Type B pancreatic cell (in vitro differentiated cells): Measurements from ENCODE around the gene TENM3. TPM values are rescaled to one million over a fixed set of nuclear protein-coding genes. Genes with fewer than 3 reads are reported as not detected.

Experiments used
- DNase-seq: peaks from one replicate; pipeline ENCODE4 v3.0.0; 2021; ENCODE audit warnings: mixed read lengths; ENCODE audit not compliant: unreplicated experiment; ENCODE audit errors: extremely low spot score
- H3K27ac Mint-ChIP-seq: 2 replicates; pipeline ENCODE4 v1.8.0; 2021; ENCODE audit warnings: mild to moderate bottlenecking, mixed read lengths
- H3K27me3 Mint-ChIP-seq: 2 replicates; pipeline ENCODE4 v1.8.0; 2021; ENCODE audit warnings: mixed read lengths
- H3K36me3 Mint-ChIP-seq: 2 replicates; pipeline ENCODE4 v1.8.0; 2021; ENCODE audit warnings: mixed read lengths
- H3K4me1 Mint-ChIP-seq: one replicate; pipeline ENCODE4 v1.8.0; 2021; ENCODE audit warnings: mixed read lengths; ENCODE audit not compliant: unreplicated experiment
- H3K4me3 Mint-ChIP-seq: 2 replicates; pipeline ENCODE4 v1.8.0; 2021; ENCODE audit warnings: mild to moderate bottlenecking, mixed read lengths
- H3K9me3 Mint-ChIP-seq: 2 replicates; pipeline ENCODE4 v1.8.0; 2021; ENCODE audit warnings: mixed read lengths
- CTCF ChIP-seq: fragments of 200-600 bp; sonication (generic); conservative IDR thresholded peaks from 2 replicates; pipeline ENCODE4 v1.5.0; 2021; ENCODE audit warnings: antibody characterized with exemption, mild to moderate bottlenecking
- total RNA-seq: library from RNA; stranded (reverse); gene quantifications from 2 replicates; pipeline ENCODE4 v1.2.1, GENCODE V29; 2021; ENCODE audit warnings: low replicate concordance

Gene TENM3
- total RNA-seq, 1 donor from 2014 or later = 73.5 TPM

GRCh38 chr4:182221987-182222386, 21.2 kb upstream of the TENM3 start:
- DNase-seq = no peak
- H3K27ac Mint-ChIP-seq = no peak overlapping the region
- no peak for TF ChIP-seq CTCF
- H3K9me3 Mint-ChIP-seq = no peaks in the 10 kb centered on the region
- no peaks in the 10 kb centered on the region for H3K36me3 Mint-ChIP-seq
- H3K4me1 Mint-ChIP-seq = peaks cover 11% of the 10 kb centered on the region
- H3K4me3 Mint-ChIP-seq = peak overlapping the region; percentile 6
- H3K27me3 Mint-ChIP-seq = no peaks in the 10 kb centered on the region

GRCh38 chr4:182222766-182223165, 20.4 kb upstream of the TENM3 start:
- peak overlapping the region; percentile 21 for H3K4me3 Mint-ChIP-seq
- DNase-seq = no peak
- no peaks in the 10 kb centered on the region for H3K27me3 Mint-ChIP-seq
- H3K36me3 Mint-ChIP-seq = no peaks in the 10 kb centered on the region
- TF ChIP-seq CTCF = no peak
- no peaks in the 10 kb centered on the region for H3K9me3 Mint-ChIP-seq
- peak overlapping the region; percentile 68 for H3K27ac Mint-ChIP-seq
- peaks cover 11% of the 10 kb centered on the region for H3K4me1 Mint-ChIP-seq

- H3K36me3 Mint-ChIP-seq = no peaks in the 10 kb centered on the region
- no peaks in the 10 kb centered on the region for H3K27me3 Mint-ChIP-seq
- no peak for TF ChIP-seq CTCF
- H3K9me3 Mint-ChIP-seq = no peaks in the 10 kb centered on the region
- H3K27ac Mint-ChIP-seq = no peak overlapping the region
- no peak overlapping the region for H3K4me3 Mint-ChIP-seq
- H3K4me1 Mint-ChIP-seq = peaks cover 11% of the 10 kb centered on the region
- no peak for DNase-seq
Observed at GRCh38 chr4:182223708-182224107, 19.5 kb upstream of the TENM3 start.

- Mint-ChIP-seq H3K4me3 (no peak overlapping the region), H3K4me1 (peaks cover 11% of the 10 kb centered on the region), H3K36me3 (no peaks in the 10 kb centered on the region), H3K9me3 (no peaks in the 10 kb centered on the region), H3K27me3 (no peaks in the 10 kb centered on the region), H3K27ac (no peak overlapping the region)
- no peak for TF ChIP-seq CTCF
- no peak for DNase-seq
Observed at GRCh38 chr4:182224192-182224850, 18.9 kb upstream of the TENM3 start.

GRCh38 chr4:182225257-182225852, 17.8 kb upstream of the TENM3 start:
- Mint-ChIP-seq H3K4me3 (no peak overlapping the region), H3K9me3 (no peaks in the 10 kb centered on the region), H3K27ac (no peak overlapping the region), H3K36me3 (peaks cover 3% of the 10 kb centered on the region), H3K27me3 (no peaks in the 10 kb centered on the region), H3K4me1 (peaks cover 11% of the 10 kb centered on the region)
- TF ChIP-seq CTCF = no peak
- no peak for DNase-seq
